Fibroblast of pulmonary artery (primary cell): ENCODE results near the gene GPRIN3.

Experiments used
- DNase-seq: peaks from one replicate; pipeline ENCODE4 v3.0.0-alpha.2; 2010; ENCODE audit warnings: low read depth
- H3K4me3 ChIP-seq: replicated peaks from 2 replicates; pipeline ENCODE4 v1.5.1; 2011; ENCODE audit warnings: low read depth, mild to moderate bottlenecking, control low read depth, low read length, moderate library complexity
- TF ChIP-seq, protein P1 (sequence below): IDR thresholded peaks from 2 replicates; pipeline ENCODE4 v1.5.1; 2011; ENCODE audit warnings: mild to moderate bottlenecking, control low read depth, low read length, inconsistent platforms; ENCODE audit errors: missing control alignments

GPRIN3 gene

DNA sequence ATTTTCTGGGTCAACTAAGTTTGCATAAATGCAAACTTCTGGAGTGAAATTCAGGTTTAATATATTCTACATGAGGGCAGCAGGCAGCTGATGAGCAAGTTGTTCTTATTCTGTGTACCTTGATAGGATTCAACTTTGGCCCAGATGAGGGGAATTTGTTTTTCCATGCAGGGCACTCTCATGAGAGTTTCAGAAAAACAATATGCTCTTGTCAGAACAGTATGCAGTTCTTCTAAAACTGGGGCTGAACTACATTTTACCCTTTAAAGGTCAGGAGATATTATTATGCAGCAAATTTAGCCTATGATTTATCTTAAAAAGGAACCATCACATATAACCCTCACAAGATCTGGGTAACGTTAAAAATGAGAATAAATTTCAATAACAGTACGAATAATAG is 19.2 kb downstream of the GPRIN3 start:
- TF ChIP-seq, protein P1, sequence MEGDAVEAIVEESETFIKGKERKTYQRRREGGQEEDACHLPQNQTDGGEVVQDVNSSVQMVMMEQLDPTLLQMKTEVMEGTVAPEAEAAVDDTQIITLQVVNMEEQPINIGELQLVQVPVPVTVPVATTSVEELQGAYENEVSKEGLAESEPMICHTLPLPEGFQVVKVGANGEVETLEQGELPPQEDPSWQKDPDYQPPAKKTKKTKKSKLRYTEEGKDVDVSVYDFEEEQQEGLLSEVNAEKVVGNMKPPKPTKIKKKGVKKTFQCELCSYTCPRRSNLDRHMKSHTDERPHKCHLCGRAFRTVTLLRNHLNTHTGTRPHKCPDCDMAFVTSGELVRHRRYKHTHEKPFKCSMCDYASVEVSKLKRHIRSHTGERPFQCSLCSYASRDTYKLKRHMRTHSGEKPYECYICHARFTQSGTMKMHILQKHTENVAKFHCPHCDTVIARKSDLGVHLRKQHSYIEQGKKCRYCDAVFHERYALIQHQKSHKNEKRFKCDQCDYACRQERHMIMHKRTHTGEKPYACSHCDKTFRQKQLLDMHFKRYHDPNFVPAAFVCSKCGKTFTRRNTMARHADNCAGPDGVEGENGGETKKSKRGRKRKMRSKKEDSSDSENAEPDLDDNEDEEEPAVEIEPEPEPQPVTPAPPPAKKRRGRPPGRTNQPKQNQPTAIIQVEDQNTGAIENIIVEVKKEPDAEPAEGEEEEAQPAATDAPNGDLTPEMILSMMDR, result no peak
- no peak overlapping the region for H3K4me3 ChIP-seq
- DNase-seq, result no peak

- no peak overlapping the region for H3K4me3 ChIP-seq
- no peak for DNase-seq
- TF ChIP-seq, protein P1, result no peak
These were observed 19.7 kb downstream of the GPRIN3 start for GRCh38 chr4:89287945-89288344.

DNA sequence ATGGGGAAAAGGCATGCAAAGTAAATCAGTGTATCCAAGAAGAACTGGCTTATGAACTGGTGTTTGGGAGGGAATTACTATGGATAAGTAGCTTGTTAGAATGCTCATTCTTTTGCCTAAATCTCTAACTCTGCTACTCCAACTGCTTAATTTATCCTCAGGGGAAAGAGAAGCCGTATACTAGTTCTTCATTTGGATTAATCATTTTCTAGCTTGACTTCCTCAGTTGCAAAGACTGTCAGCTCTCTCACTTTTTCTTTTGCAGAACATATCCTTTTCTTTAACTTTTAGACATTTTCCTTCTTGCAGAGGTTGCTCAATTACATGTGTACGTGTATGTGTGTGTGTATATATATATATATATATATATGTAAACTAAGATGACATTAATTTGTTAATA is 21.9 kb downstream of the GPRIN3 start:
- TF ChIP-seq, protein P1, result no peak
- H3K4me3 ChIP-seq, result no peak overlapping the region
- DNase-seq, result no peak

DNA sequence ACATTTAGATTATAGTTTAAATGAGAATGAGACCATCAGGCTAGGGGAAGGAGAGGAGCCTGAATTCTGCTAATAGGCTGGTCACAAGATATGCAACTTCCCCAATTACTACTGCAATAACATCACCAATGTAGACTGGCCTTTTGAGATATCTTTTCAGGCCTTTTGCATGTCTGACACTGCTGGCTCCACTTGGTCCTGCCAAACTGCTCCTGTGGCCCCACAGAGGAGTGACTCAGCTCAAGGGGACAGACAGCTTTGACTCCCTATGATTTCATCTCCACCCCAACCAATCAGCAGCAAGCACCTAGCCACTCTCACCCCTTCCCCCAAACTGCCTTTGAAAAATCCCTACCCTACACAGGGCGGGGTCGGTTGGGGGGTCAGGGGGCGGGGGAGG is 22.8 kb downstream of the GPRIN3 start:
- TF ChIP-seq, protein P1, result no peak
- DNase-seq, result no peak
- H3K4me3 ChIP-seq, result no peak overlapping the region

- no peak for DNase-seq
- TF ChIP-seq, protein P1, result no peak
- H3K4me3 ChIP-seq, result no peak overlapping the region
These were observed 23.6 kb downstream of the GPRIN3 start for GRCh38 chr4:89284020-89284424.

DNA sequence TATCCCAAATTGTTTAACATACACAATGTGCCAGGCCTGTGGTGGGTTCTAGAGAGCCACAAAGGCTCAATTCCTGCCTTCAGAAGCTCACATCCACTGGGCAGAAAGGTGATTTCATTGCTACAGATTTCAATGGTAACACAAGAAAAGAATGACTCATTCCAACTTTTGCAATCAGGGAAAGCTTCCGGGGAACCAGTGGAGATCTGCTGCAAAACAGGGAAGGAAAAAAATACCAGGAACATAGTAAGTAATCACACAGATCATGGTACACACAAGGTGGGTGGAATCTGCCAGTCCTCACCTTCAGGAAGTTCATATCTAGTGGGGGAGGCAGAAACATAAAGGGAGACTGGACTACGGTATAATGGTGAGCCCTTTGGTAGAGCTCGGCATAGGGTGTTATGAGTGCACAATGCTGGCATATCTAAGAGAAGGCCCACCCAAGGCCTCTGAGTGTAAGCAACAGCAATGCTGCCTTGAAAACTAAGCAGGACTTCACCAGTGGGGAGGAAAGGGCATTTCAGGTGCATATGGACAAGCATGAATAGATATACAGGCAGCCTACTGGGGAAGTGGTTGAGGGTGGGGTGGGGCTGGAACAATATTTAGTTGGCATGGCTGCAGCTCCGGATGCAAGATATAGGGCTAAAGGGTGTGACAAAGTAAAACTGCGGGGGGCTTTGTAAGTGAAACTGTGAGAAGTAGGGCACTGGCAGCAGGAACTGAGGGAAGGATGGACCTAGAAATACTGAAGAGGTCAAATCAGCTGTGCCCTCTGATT is 24.2 kb downstream of the GPRIN3 start:
- H3K4me3 ChIP-seq, result no peak overlapping the region
- peak; percentile 69 for DNase-seq
- TF ChIP-seq, protein P1, result no peak

DNA sequence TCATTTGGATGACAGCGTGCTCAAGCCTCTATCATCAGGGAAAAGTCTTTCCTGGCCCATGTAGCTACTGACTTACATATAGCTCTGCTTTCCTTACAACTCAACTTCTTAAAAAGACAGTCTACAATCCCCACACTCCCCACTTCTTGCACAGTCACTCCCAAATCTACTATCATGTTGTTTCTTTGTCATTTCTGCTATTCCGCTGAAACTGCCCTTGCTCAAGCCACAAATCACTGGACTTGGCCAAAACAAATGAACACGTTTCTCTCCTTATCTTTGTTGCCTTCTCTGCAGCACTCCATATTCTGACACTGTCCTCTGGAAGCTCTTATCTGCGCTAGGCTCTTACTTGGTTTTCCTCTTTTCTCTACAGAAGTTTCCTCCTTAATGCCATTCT is 28.2 kb downstream of the GPRIN3 start:
- DNase-seq, result no peak
- TF ChIP-seq, protein P1, result no peak
- no peak overlapping the region for H3K4me3 ChIP-seq
